ENCODE results near the gene TMPRSS9. TPM values are rescaled to one million over a fixed set of nuclear protein-coding genes. Genes with fewer than 3 reads are reported as not detected.

Gene TMPRSS9
- total and polyA plus RNA-seq, 2 of the 13 experiments (the other 11 are each of a cell fraction or from before 2014, with no cell fraction given): 2.5 to 5.2 TPM

DNA sequence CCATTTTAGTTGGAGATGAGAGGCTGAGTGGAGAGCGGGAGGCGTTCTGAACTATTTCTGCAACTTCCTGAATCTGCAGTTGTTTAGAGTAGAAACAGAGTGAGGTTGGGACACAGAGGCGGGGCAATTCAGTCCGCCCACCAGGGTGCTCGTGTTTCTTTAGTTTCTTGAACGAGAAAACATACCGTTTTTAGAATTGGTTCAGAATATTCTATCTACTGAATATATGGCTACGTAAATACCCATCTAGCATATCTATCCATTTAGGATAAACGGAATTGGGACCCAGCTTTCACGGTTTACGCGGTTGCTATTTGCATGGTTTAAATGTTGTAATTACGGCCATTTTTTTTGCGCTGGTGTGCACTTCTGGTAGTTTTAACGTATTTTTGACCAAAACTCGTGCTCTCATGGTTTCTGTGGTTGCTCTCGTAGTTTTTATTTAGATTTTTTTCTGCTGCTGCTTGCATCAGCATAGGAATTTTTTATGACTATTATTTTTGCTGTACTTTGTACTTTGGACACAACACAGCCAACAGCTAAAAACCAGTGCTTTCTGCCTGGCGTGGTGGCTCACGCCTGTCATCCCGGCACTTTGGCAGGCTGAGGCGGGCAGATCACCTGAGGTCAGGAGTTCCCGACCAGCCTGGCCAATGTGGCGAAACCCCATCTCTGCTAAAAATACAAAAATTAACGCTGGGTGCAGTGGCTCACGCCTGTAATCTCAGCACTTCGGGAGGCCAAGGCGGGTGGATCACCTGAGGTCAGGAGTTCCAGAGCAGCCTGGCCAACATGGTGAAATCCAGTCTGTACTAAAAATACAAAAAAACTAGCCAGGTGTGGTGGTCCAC, 34.6 kb downstream of the TMPRSS9 start (continued):
- TF ChIP-seq, protein P1, sequence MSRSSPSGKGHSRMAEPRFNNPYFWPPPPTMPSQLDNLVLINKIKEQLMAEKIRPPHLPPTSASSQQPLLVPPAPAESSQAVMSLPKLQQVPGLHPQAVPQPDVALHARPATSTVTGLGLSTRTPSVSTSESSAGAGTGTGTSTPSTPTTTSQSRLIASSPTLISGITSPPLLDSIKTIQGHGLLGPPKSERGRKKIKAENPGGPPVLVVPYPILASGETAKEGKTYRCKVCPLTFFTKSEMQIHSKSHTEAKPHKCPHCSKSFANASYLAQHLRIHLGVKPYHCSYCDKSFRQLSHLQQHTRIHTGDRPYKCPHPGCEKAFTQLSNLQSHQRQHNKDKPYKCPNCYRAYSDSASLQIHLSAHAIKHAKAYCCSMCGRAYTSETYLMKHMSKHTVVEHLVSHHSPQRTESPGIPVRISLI (CRISPR knock-in tag; IDR thresholded peaks at IDR 0.05; ENCODE audit: borderline replicate concordance): peak; percentile 21; the same call in 1 of the 2 replicates
- no peak for TF ChIP-seq ZFX (CRISPR knock-in tag; IDR thresholded peaks at IDR 0.05; ENCODE audit: low read depth)
- TF ChIP-seq KLF9 (CRISPR knock-in tag; IDR thresholded peaks at IDR 0.05; ENCODE audit: low read depth): no peak
- TF ChIP-seq AKNA (CRISPR knock-in tag; IDR thresholded peaks at IDR 0.05; ENCODE audit: borderline replicate concordance): no peak
- no peak for TF ChIP-seq ZBTB39 (CRISPR knock-in tag; IDR thresholded peaks at IDR 0.05)
- no peak for TF ChIP-seq ZNF749 (CRISPR knock-in tag; IDR thresholded peaks at IDR 0.05; ENCODE audit: borderline replicate concordance)
- no peak for TF ChIP-seq HMG20B (CRISPR knock-in tag; conservative IDR thresholded peaks at IDR 0.05)
- TF ChIP-seq TAF15 (IDR thresholded peaks at IDR 0.05; ENCODE audit: low read depth, low read length, poor library complexity, severe bottlenecking): no peak
- no peak for TF ChIP-seq CREB3 (CRISPR knock-in tag; IDR thresholded peaks at IDR 0.05)
- no peak for TF ChIP-seq ZNF142 (CRISPR knock-in tag; IDR thresholded peaks at IDR 0.05)
- 0 out of 2 replicates have a peak, but pooled peaks have one; percentile 42 for TF ChIP-seq PHF20 (CRISPR knock-in tag; IDR thresholded peaks at IDR 0.05)
- no peak for TF ChIP-seq ZNF747 (CRISPR knock-in tag; IDR thresholded peaks at IDR 0.05; ENCODE audit: borderline replicate concordance)
